ENCODE data around the gene ARHGAP22.

DNA sequence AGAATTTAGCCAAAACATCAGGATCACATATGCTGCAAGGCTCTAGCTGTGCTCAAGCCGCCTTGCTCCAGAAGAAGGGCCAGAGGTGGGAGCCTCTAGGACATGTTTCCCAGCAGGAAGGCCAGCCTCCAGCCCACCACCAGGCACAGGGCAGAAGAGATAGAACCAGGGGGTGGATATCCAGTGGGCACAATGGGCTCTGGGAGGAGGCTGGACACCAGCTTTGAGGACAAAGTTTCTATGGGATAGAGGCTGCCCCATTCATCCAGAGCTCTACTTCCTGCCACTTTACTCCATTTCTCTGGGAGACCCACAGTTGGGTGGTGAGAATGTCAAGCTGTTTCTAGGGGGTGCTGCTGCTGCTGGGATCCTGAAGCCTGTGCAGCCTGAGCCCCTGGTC, 77.1 kb downstream of the ARHGAP22 start:
- TF ChIP-seq, protein P1, sequence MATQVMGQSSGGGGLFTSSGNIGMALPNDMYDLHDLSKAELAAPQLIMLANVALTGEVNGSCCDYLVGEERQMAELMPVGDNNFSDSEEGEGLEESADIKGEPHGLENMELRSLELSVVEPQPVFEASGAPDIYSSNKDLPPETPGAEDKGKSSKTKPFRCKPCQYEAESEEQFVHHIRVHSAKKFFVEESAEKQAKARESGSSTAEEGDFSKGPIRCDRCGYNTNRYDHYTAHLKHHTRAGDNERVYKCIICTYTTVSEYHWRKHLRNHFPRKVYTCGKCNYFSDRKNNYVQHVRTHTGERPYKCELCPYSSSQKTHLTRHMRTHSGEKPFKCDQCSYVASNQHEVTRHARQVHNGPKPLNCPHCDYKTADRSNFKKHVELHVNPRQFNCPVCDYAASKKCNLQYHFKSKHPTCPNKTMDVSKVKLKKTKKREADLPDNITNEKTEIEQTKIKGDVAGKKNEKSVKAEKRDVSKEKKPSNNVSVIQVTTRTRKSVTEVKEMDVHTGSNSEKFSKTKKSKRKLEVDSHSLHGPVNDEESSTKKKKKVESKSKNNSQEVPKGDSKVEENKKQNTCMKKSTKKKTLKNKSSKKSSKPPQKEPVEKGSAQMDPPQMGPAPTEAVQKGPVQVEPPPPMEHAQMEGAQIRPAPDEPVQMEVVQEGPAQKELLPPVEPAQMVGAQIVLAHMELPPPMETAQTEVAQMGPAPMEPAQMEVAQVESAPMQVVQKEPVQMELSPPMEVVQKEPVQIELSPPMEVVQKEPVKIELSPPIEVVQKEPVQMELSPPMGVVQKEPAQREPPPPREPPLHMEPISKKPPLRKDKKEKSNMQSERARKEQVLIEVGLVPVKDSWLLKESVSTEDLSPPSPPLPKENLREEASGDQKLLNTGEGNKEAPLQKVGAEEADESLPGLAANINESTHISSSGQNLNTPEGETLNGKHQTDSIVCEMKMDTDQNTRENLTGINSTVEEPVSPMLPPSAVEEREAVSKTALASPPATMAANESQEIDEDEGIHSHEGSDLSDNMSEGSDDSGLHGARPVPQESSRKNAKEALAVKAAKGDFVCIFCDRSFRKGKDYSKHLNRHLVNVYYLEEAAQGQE (IDR thresholded peaks at IDR 0.05): no peak
- TF ChIP-seq, protein P2, sequence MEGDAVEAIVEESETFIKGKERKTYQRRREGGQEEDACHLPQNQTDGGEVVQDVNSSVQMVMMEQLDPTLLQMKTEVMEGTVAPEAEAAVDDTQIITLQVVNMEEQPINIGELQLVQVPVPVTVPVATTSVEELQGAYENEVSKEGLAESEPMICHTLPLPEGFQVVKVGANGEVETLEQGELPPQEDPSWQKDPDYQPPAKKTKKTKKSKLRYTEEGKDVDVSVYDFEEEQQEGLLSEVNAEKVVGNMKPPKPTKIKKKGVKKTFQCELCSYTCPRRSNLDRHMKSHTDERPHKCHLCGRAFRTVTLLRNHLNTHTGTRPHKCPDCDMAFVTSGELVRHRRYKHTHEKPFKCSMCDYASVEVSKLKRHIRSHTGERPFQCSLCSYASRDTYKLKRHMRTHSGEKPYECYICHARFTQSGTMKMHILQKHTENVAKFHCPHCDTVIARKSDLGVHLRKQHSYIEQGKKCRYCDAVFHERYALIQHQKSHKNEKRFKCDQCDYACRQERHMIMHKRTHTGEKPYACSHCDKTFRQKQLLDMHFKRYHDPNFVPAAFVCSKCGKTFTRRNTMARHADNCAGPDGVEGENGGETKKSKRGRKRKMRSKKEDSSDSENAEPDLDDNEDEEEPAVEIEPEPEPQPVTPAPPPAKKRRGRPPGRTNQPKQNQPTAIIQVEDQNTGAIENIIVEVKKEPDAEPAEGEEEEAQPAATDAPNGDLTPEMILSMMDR (IDR thresholded peaks at IDR 0.05; ENCODE audit: low read depth, low read length, missing input control): no peak
- no peak for TF ChIP-seq JUND (IDR thresholded peaks at IDR 0.05)
- TF ChIP-seq EGR1 (IDR thresholded peaks at IDR 0.05; ENCODE audit: low read depth in 2 of 2): no peak
- TF ChIP-seq, protein P3, sequence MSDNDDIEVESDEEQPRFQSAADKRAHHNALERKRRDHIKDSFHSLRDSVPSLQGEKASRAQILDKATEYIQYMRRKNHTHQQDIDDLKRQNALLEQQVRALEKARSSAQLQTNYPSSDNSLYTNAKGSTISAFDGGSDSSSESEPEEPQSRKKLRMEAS (IDR thresholded peaks at IDR 0.05): no peak
- TF ChIP-seq NR2F2 (IDR thresholded peaks at IDR 0.05): no peak
- TF ChIP-seq TAF1 (conservative IDR thresholded peaks at IDR 0.05): no peak
- TF ChIP-seq FOXA1 (IDR thresholded peaks at IDR 0.05): no peak
- TF ChIP-seq, protein P4, sequence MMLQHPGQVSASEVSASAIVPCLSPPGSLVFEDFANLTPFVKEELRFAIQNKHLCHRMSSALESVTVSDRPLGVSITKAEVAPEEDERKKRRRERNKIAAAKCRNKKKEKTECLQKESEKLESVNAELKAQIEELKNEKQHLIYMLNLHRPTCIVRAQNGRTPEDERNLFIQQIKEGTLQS (IDR thresholded peaks at IDR 0.05): no peak
- TF ChIP-seq RAD21 (IDR thresholded peaks at IDR 0.05): no peak
- TF ChIP-seq RXRA (IDR thresholded peaks at IDR 0.05): no peak
- TF ChIP-seq SP1 (IDR thresholded peaks at IDR 0.05): no peak
- no peak for TF ChIP-seq YY1 (IDR thresholded peaks at IDR 0.05)
- TF ChIP-seq, protein P5, sequence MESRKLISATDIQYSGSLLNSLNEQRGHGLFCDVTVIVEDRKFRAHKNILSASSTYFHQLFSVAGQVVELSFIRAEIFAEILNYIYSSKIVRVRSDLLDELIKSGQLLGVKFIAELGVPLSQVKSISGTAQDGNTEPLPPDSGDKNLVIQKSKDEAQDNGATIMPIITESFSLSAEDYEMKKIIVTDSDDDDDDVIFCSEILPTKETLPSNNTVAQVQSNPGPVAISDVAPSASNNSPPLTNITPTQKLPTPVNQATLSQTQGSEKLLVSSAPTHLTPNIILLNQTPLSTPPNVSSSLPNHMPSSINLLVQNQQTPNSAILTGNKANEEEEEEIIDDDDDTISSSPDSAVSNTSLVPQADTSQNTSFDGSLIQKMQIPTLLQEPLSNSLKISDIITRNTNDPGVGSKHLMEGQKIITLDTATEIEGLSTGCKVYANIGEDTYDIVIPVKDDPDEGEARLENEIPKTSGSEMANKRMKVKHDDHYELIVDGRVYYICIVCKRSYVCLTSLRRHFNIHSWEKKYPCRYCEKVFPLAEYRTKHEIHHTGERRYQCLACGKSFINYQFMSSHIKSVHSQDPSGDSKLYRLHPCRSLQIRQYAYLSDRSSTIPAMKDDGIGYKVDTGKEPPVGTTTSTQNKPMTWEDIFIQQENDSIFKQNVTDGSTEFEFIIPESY (IDR thresholded peaks at IDR 0.05): no peak
